ENCODE data around the gene SKI. TPM values are rescaled to one million over a fixed set of nuclear protein-coding genes. Genes with fewer than 3 reads are reported as not detected.

The SKI gene
- total and polyA plus RNA-seq, 2 experiments from 2014 or later = 9.3 to 66.8 TPM

GRCh38 chr1:2334883-2335534 is 106.9 kb downstream of the SKI start:
- Mint-ChIP-seq H3K9me3 (peaks cover 11% of the 10 kb centered on the region), H3K4me1 (no peaks in the 10 kb centered on the region), H3K4me3 (no peak overlapping the region), H3K36me3 (ENCODE audit: low read depth) (peaks cover 8% of the 10 kb centered on the region; the same call in 1 of the 3 replicates), H3K27me3 (ENCODE audit: insufficient read depth, low read depth, poor library complexity) (peaks cover 4% of the 10 kb centered on the region), H3K27ac (no peak overlapping the region; the same call in 1 of the 2 replicates)
- Histone ChIP-seq H3F3A (replicated peaks; ENCODE audit: low read depth) (no peaks in the 10 kb centered on the region), H3K27ac (ENCODE audit: low read depth) (no peak overlapping the region), H3K79me2 (replicated peaks; ENCODE audit: insufficient read depth) (no peaks in the 10 kb centered on the region), H3K9me2 (ENCODE audit: insufficient read depth) (no peaks in the 10 kb centered on the region), H3K36me3 (ENCODE audit: insufficient read depth) (no peaks in the 10 kb centered on the region), H3K4me2 (no peak overlapping the region), H3K4me1 (ENCODE audit: insufficient read depth) (no peaks in the 10 kb centered on the region), H3K27me3 (ENCODE audit: insufficient read depth) (no peaks in the 10 kb centered on the region), H4K20me1 (replicated peaks; ENCODE audit: insufficient read depth) (no peaks in the 10 kb centered on the region), H2AFZ (no peak overlapping the region), H3K4me3 (no peak overlapping the region)
- ATAC-seq (no peak), DNase-seq (ENCODE audit: low spot score) (no peak)
- no peak for TF ChIP-seq CREB1 (CRISPR knock-in tag; IDR thresholded peaks at IDR 0.05; ENCODE audit: low read depth)
- no peak for TF ChIP-seq STAT1 (IDR thresholded peaks at IDR 0.05; ENCODE audit: unreplicated experiment)
- TF ChIP-seq ZNF462 (CRISPR knock-in tag; IDR thresholded peaks at IDR 0.05) = no peak
- no peak for TF ChIP-seq EZH2phosphoT487 (IDR thresholded peaks at IDR 0.05; ENCODE audit: unreplicated experiment)
- TF ChIP-seq ZNF331 (CRISPR knock-in tag; IDR thresholded peaks at IDR 0.05; ENCODE audit: low read depth) = no peak
- no peak for TF ChIP-seq NANOG (IDR thresholded peaks at IDR 0.05; ENCODE audit: borderline replicate concordance)
- no peak for TF ChIP-seq REST (IDR thresholded peaks at IDR 0.05; ENCODE audit: unreplicated experiment)
- TF ChIP-seq JUNB (IDR thresholded peaks at IDR 0.05; ENCODE audit: unreplicated experiment) = no peak

All from GM23338 (cell line).